SU-DHL-6 (cell line): Measurements from ENCODE around the gene HLA-F.

Experiments
- CTCF ChIP-seq: fragments of 200-600 bp; sonication (generic); IDR thresholded peaks from one replicate; pipeline ENCODE4 v1.5.1; 2017; ENCODE audit warnings: antibody characterized with exemption, mild to moderate bottlenecking, low read length, moderate library complexity; ENCODE audit not compliant: insufficient read depth, poor library complexity, severe bottlenecking
- EZH2phosphoT487 ChIP-seq: fragments of 200-600 bp; sonication (generic), shearing (Covaris generic); conservative IDR thresholded peaks from 2 replicates; pipeline ENCODE4 v1.6.1; 2018; ENCODE audit warnings: mild to moderate bottlenecking, antibody characterized with exemption, low read length, moderate library complexity, mixed read lengths

GRCh38 chr6:29743568-29743967 is 20.3 kb downstream of the HLA-F start:
- TF ChIP-seq CTCF: no peak
- TF ChIP-seq EZH2phosphoT487: no peak
